Globus pallidus (tissue), 1 donor: ENCODE data around the gene TBC1D1.
"Not testable (repeated sequence)": the region's sequence is repeated elsewhere in the genome, so short reads cannot be mapped to it uniquely, and the experiment has no call there.

Experiments
- DNase-seq: peaks from one replicate; pipeline ENCODE4 v3.0.0-alpha.2; 2015; ENCODE audit warnings: low spot score

Gene TBC1D1

DNA sequence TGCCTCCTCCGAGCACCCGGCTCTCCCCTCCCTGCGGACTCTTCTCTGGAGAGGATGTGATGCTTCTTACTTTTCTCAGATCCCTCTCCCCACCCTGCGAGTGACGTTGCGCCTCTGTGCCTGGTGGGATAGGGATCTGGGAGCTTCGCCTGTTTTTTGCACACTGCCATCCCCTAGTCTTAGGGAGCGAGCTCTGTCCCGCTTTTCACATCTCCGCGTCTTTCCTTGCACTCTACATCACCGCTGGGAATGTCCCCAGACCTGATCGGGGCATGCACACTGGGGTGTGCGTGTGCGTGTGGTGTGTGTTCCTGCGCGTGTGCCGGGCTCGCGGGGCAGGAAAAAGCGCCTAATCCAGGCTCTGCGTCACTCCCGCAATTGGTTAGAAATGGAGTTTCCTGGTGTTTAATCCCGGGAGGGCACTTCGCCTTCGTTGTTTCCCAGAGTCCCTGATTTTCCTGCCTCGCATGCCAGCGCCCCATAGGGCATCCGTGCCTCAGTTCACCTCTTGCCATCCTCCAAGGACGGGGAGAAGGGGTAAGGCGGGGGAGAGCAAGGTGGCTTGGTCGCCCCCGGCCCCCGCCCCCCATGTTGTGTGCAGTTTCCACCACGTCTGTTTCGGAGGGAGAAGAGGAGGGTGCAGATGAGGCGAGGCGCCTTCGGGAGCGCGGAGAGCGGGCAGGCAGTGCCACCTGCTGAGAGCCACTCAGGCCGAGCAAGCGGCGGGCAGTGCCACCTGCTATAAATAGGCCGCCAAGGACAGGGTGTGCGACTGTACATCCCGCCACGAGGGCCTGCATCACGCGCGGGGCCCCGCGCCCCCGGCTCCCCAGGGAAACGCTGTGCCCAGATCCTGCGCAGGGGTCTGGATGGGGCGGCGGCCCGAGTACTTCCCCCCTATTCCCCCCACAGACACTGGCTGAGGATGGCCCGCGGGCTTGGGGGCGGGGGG, 759 bp upstream of the TBC1D1 start:
- peak; percentile 36 for DNase-seq

DNA sequence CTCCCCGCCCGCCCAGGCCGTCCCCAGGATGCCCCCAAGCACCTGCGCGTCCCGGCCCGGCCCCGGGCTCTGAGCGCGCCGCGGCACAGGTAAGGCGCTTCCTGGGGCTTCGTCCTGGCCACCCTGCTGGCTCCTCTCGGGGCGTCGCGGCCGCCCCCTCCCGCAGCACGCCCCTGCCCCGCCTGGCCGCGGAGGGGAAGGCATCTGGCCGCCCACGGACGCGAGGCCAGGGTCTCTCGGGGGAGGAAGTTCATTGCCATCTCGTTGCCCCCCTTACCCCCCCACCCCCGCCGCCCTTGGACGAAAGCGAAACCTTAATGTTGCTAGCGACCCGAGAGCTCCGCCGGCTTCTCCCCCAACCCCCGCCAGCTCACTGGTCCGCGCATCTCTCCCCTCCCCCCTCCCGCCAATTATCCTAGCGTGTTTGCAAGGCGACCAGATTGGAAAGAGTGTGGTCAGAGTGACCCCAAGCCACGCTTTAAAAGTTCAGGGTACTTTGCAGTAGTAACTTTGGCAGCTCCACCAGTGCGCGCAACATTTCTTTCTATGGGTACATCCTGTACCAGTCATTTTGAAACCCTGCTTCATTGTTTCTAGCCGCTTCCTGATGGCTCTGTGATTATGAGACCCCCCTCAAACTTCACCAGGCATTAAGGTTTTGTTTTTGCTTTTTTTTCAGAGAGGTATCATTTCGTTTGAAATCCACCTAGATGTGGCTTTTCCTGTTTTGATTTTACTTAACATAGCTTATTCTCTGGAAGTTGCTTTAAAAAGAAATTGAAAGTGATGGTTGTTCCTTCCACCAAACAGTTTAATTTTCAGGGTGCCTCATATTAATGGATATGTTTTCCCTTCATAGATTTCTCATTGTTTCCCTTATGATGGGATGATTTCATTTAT, 626 bp downstream of the TBC1D1 start:
- peak; percentile 30 for DNase-seq

DNA sequence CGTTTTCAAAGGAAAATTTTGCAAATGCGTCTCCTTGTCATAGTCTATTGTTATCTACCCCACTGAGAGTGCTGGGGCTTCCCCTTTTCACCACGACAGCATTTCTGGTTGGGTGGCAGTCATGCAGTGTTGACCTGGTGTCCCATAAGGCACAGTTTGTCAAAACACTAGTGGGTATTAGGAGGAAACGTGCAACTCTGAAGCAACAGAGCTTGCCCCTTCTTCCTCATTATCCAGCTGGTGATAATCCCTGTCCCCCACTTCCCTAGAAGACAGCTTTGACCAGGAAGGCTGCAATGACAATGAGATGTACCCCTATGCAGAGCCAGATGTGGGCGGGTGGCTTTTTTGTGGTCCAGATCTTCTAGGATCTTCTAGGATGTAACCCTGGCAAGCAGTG, 1.8 kb downstream of the TBC1D1 start:
- DNase-seq, result no peak

GRCh38 chr4:37893164-37893563, 2.3 kb downstream of the TBC1D1 start:
- no peak for DNase-seq

- DNase-seq, result no peak
These were observed 4.4 kb downstream of the TBC1D1 start for GRCh38 chr4:37895271-37895670.

- no peak for DNase-seq
These were observed 5.4 kb downstream of the TBC1D1 start for GRCh38 chr4:37896206-37896860.

DNA sequence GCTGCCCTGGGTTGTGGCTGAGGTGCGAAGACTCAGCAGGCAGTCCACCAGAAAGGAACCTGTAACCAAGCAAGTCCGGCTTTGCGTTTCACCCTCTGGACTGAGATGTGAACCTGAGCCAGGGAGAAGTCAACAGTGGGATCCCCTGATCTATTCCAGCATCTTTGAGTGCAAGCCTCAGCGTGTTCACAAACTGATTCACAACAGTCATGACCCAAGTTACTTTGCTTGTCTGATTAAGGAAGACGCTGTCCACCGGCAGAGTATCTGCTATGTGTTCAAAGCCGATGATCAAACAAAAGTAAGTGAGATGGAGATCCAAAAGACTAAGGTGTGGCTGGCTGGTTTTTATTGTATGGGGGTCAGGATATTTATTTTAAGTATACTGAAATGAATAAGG, 11.3 kb downstream of the TBC1D1 start:
- DNase-seq, result no peak

DNA sequence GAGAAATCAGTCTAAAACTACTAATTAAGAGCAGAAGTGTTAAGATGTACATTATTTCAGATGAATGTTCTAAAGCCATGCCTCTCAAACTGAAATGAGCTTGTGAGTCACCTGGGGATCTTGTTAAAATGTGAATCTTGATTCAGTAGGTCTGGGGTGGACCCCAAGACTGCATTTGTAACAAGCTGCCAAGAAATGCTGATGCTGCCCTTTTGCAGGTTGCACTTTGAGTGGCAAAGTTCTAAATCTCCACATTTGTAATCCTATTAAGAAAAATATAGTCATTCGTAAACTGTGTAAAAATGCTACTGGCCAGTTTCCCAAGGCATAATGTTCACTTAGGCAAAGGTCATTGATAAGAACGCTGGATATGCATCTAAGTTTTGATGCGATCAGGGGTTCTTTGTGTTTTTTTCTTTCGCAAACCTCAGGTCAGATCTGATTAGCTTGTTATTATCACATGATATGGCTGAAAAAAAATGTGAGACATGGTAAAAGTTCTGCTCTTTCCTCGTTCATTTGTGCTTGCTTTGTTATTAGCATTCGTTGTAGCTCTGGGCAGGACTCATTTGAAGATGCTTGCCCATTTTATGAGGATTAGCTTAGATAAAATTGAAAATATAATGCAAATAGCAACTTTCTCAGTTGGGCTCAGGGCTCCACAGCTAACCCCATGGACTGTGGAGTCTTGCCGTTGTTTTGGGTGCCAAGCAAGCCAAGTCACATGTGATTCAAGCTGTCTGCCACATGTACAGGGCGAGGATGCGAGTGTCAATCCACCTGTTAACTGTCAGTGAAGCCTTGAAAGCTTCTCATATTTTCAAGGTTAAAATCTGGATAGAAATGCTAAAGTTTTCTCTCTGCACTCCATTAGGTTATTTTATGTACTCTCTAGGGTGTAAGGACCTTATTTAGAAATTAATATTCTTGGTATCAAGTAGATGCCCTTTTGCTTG, 12.1 kb downstream of the TBC1D1 start:
- DNase-seq, result no peak

GRCh38 chr4:37903901-37904300, 13.0 kb downstream of the TBC1D1 start:
- no peak for DNase-seq

- no peak for DNase-seq
These were observed 13.9 kb downstream of the TBC1D1 start for GRCh38 chr4:37904824-37905223.

DNA sequence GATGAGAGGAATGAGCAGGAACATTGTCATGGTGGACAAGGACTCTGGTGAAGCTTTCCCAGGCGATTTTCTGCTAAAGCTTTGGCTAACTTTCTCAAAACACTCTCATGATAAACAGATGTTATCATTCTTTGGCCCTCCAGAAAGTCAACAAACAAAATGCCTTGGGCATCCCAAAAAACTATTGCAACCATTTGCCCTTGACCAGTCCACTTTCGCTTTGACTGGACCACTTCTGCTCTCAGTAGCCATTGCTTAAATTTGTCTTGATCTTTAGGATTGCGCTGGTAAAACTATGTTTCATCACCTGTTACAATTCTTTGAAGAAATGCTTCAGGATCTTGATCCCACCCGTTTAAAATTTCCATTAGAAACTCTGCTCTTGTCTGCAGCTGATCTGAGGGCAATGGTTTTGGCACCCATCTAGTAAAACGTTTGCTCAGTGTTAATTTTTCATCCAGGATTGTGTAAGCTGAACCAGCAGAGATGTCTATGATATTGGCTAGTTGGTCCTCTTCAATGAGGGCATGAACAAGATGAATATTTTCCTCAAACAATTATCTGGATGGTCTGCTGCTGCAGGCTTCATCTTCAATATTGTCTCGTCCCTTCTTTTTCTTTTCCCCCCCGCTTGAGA, 14.8 kb downstream of the TBC1D1 start:
- DNase-seq, result no peak

GRCh38 chr4:37908488-37909331, 17.8 kb downstream of the TBC1D1 start:
- DNase-seq, result no peak

DNA sequence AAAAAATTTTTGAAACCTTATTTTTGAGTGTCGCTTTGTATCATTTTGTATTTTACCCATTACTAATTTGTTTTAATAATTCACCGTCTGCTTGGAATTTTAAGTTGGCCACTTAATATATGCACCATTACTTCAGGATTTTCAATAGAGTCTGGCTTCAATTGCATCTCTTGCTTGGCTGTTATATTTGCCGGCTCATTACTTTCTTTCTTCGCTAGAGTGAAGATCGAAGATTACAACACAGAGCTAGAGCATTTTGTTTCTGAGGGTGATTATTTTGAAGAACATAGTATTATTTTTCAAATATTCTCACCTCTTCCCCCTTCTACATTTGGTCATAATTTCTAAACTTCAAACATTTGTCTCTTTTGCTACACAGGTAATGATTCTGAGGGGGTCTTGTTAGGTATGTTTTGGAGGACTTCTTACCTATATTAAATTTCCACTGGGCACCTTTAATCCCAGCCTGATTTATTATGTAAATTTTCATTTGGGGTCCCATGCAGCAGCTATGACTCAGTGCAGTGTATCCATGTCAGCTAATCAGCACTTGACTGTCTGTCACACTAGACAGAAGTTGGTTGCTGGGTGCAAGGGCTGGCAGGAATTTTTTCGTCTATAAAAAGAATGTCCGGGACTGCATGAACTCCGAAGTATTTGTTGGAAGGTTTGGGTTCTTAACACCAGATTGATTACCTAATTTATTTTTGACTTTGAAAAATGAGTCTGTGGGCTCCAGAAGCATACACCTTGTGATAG, 18.6 kb downstream of the TBC1D1 start:
- DNase-seq, result no peak

- DNase-seq, result no peak
These were observed 19.2 kb downstream of the TBC1D1 start for GRCh38 chr4:37910091-37910486.

GRCh38 chr4:37914539-37914938, 23.7 kb downstream of the TBC1D1 start:
- no peak for DNase-seq

DNA sequence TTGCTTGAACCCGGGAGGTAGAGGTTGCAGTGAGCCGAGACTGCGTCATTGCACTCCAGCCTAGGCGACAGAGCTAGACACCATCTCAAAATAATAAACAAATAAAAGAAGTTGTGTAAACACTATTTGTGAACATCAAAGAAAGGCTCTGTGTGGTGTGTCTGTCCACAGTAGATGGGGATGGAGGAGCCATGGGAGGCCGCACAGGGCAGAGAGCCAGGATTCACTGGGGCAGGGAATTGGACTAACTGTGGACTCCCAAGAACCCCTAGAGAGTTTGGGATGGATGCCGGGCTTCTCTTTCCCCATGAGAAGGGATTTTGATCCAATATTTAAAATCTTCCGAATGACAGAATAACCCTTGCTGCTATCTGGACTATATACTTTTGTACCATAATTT, 26.5 kb downstream of the TBC1D1 start:
- DNase-seq, result no peak

GRCh38 chr4:37918653-37919052, 27.8 kb downstream of the TBC1D1 start:
- DNase-seq, result no peak

- no peak for DNase-seq
These were observed 31.4 kb downstream of the TBC1D1 start for GRCh38 chr4:37922328-37922727.

- not testable (repeated sequence) for DNase-seq
These were observed 32.2 kb downstream of the TBC1D1 start for GRCh38 chr4:37923089-37923488.
